Sigmoid colon (tissue), 7 donors: ENCODE measurements around the gene PTCD1. TPM values are rescaled to one million over a fixed set of nuclear protein-coding genes. Genes with fewer than 3 reads are reported as not detected.

Experiments
- DNase-seq: peaks from one replicate; pipeline ENCODE4 v3.0.0-alpha.2; 2019
- H3K27ac ChIP-seq, 4 donors: fragments of 200-600 bp; sonication (generic); one replicate each; pipeline ENCODE4 v1.5.1; 2016 to 2019; ENCODE audit warnings: mild to moderate bottlenecking in 1 of 4
- H3K27me3 ChIP-seq, 3 donors: fragments of 200-600 bp; sonication (generic); one replicate each; pipeline ENCODE4 v1.5.1; 2019; ENCODE audit warnings: mild to moderate bottlenecking in 1 of 3
- H3K36me3 ChIP-seq, 4 donors: fragments of 200-600 bp; sonication (generic); one replicate each; pipeline ENCODE4 v1.5.1; 2016 to 2019
- H3K4me1 ChIP-seq, 4 donors: fragments of 200-600 bp; sonication (generic); one replicate each; pipeline ENCODE4 v1.5.1; 2017 to 2019
- H3K4me3 ChIP-seq, 4 donors: fragments of 200-600 bp; sonication (generic); one replicate each; pipeline ENCODE4 v1.5.1; 2017 to 2019; ENCODE audit warnings: mild to moderate bottlenecking in 2 of 4, moderate library complexity in 1 of 4
- H3K9me3 ChIP-seq, 4 donors: fragments of 200-600 bp in 3 of 4; sonication (generic) in 3 of 4; one replicate each; pipeline versions ENCODE4 v1.5.1 to v1.6.1; 2013 to 2019
- EP300 ChIP-seq, 4 donors: sonication (generic); formaldehyde crosslinking; IDR thresholded peaks; one replicate each; pipeline ENCODE4 v1.6.1; 2017; ENCODE audit warnings: antibody characterized with exemption in 4 of 4
- POLR2A ChIP-seq, 2 donors: fragments of 450-650 bp; IDR thresholded peaks; one replicate each; pipeline ENCODE4 v1.6.1; 2016; ENCODE audit warnings: antibody characterized with exemption in 2 of 2, mild to moderate bottlenecking in 2 of 2, moderate library complexity in 2 of 2
- POLR2AphosphoS5 ChIP-seq, 4 donors: sonication (generic); formaldehyde crosslinking; IDR thresholded peaks; one replicate each; pipeline ENCODE4 v1.6.1; 2017; ENCODE audit warnings: antibody characterized with exemption in 4 of 4
- WGBS, 2 donors: extraction: QIAGEN DNeasy Blood & Tissue Kit; methylation state at CpG; one replicate each; pipeline ENCODE4 v1.1.7; 2013; 5-methylcytosine and 5-hydroxymethylcytosine counted together
- intact Hi-C: fragments of 100-400 bp; cut with DNase I; formaldehyde crosslinking; loops from one replicate; pipeline ENCODE4 v1.15.1; 2023
- polyA plus RNA-seq, 3 donors: library from polyadenylated mRNA; stranded (reverse); fragments of 200-250 nt; gene quantifications; one replicate each; pipeline ENCODE4 v1.2.3, GENCODE V29; 2013
- total RNA-seq, 4 donors: library from RNA; depleted of rRNA; stranded (reverse); fragments of >200 nt; gene quantifications; one replicate each; pipeline ENCODE4 v1.1.0, GENCODE V29; 2016
- TF ChIP-seq, protein P1 (sequence below), 4 experiments: fragments of 450-650 bp in 3 of 4; fragments of 200-600 bp in 1 of 4; IDR thresholded peaks; one replicate each; pipeline ENCODE4 v1.5.1; 2016 to 2019; ENCODE audit warnings: antibody characterized with exemption in 4 of 4, mild to moderate bottlenecking in 3 of 4, moderate library complexity in 2 of 4
- donor health status: healthy with polysubstance abuse.
- donor health status: Bipolar disorder and iron deficiency.
- donor health status: healthy.

The PTCD1 gene
- total and polyA plus RNA-seq, 7 donors: 1.2 to 6.4 (median 5.3) TPM

DNA sequence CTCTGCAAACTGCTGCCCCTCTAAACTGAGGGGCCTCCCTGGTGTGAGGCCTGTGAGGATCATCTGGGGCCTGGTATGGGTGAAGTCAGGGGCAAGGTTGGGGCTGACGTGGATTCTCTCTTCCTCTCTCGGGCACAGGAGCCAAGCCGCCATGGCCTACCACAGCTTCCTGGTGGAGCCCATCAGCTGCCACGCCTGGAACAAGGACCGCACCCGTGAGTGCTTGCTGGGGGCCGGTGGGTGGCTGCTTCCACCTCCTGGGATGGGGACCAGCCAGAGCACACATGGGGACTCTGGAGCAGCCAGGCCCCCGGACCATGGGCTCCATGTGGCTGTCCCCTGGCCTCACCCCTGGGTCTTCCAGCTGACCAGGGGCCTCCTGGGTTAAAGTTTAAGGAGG is 53.0 kb downstream of the PTCD1 start:
- intact Hi-C loops: no loop called here
- peaks cover 0 to 42% (median 17%) of the 10 kb centered on the region in 4 donors for H3K36me3 ChIP-seq
- no peak overlapping the region for H3K4me3 ChIP-seq
- DNase-seq: no peak
- H3K9me3 ChIP-seq: no peaks in the 10 kb centered on the region
- no peak overlapping the region for H3K27ac ChIP-seq
- TF ChIP-seq POLR2A (IDR thresholded peaks at IDR 0.05) (no peak), POLR2AphosphoS5 (IDR thresholded peaks at IDR 0.05) (no peak), EP300 (IDR thresholded peaks at IDR 0.05) (no peak)
- TF ChIP-seq, protein P1, sequence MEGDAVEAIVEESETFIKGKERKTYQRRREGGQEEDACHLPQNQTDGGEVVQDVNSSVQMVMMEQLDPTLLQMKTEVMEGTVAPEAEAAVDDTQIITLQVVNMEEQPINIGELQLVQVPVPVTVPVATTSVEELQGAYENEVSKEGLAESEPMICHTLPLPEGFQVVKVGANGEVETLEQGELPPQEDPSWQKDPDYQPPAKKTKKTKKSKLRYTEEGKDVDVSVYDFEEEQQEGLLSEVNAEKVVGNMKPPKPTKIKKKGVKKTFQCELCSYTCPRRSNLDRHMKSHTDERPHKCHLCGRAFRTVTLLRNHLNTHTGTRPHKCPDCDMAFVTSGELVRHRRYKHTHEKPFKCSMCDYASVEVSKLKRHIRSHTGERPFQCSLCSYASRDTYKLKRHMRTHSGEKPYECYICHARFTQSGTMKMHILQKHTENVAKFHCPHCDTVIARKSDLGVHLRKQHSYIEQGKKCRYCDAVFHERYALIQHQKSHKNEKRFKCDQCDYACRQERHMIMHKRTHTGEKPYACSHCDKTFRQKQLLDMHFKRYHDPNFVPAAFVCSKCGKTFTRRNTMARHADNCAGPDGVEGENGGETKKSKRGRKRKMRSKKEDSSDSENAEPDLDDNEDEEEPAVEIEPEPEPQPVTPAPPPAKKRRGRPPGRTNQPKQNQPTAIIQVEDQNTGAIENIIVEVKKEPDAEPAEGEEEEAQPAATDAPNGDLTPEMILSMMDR (IDR thresholded peaks at IDR 0.05): no peak
- H3K4me1 ChIP-seq: peaks cover 0 to 14% (median 9%) of the 10 kb centered on the region in 4 donors
- 70 to 78% methylated on average over 8 of the region's 8 CpGs for WGBS, 2 donors
- no peaks in the 10 kb centered on the region for H3K27me3 ChIP-seq

DNA sequence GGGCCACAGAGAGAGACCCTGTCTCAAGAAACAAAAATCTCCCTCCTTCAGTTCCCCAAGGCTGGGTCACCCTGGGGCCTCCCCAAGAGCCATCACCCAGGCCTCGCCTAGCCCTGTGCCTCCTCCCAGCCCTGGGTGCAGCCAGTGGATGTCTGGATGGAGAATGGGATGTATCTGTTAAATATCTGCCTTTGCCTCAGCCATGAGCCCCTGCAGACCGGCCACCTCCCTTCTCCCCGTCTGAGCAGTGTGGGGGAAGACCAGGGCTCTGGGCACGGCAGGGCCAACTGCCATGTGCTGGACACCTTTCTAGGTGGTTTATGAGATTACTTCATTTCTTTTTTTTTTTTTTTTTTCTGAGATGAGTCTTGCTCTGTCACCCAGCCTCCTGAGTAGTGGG is 54.1 kb downstream of the PTCD1 start:
- H3K4me1 ChIP-seq: peaks cover 0 to 25% (median 19%) of the 10 kb centered on the region in 4 donors
- H3K36me3 ChIP-seq: peaks cover 0 to 34% (median 11%) of the 10 kb centered on the region in 4 donors
- no peak overlapping the region for H3K27ac ChIP-seq
- no peaks in the 10 kb centered on the region for H3K9me3 ChIP-seq
- no peaks in the 10 kb centered on the region for H3K27me3 ChIP-seq
- TF ChIP-seq POLR2AphosphoS5 (IDR thresholded peaks at IDR 0.05): no peak
- TF ChIP-seq EP300 (IDR thresholded peaks at IDR 0.05): no peak
- no peak for TF ChIP-seq POLR2A (IDR thresholded peaks at IDR 0.05)
- TF ChIP-seq, protein P1 (IDR thresholded peaks at IDR 0.05): no peak
- 91 to 93% methylated on average over 4 of the region's 4 CpGs for WGBS, 2 donors
- intact Hi-C loops: no loop called here
- no peak overlapping the region for H3K4me3 ChIP-seq
- no peak for DNase-seq

DNA sequence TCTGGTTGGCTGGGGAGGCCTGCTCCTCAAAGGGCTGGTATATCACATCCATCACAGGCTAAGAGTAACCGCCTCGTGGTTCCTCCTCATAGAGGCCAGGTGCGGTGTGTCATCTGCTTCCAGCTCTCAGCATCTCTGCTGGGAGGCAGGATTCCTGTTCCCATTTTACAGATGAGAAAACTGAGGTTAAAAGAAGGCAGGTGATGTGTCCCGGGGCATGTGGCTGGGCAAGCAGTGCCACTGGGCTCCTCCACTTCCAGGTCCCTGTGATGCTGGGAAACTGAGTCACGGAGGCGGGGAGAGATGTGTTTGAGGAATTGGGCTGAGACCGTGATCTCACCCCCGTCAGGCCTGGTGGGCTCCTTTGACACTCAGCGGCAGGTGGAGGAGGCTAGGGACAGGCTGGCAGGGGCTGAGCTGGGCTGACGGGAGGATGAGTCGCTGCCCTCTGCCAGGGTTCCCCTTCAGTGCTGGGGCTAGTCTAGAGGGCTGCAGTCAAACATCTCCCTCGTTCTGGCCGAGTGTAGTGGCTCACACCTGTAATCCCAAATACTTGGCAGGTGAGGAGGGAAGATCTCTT is 54.7 kb downstream of the PTCD1 start:
- Histone ChIP-seq H3K27me3 (no peaks in the 10 kb centered on the region), H3K9me3 (no peaks in the 10 kb centered on the region), H3K36me3 (peaks cover 0 to 28% (median 11%) of the 10 kb centered on the region in 4 donors), H3K4me3 (no peak overlapping the region), H3K4me1 (peaks cover 0 to 31% (median 26%) of the 10 kb centered on the region in 4 donors), H3K27ac (no peak overlapping the region)
- TF ChIP-seq POLR2A (IDR thresholded peaks at IDR 0.05): no peak
- no peak for TF ChIP-seq EP300 (IDR thresholded peaks at IDR 0.05)
- TF ChIP-seq, protein P1 (IDR thresholded peaks at IDR 0.05): no peak
- TF ChIP-seq POLR2AphosphoS5 (IDR thresholded peaks at IDR 0.05): no peak
- intact Hi-C loops: no loop called here
- DNase-seq: no peak
- 93% methylated on average over 13 of the region's 13 CpGs for WGBS, 2 donors

DNA sequence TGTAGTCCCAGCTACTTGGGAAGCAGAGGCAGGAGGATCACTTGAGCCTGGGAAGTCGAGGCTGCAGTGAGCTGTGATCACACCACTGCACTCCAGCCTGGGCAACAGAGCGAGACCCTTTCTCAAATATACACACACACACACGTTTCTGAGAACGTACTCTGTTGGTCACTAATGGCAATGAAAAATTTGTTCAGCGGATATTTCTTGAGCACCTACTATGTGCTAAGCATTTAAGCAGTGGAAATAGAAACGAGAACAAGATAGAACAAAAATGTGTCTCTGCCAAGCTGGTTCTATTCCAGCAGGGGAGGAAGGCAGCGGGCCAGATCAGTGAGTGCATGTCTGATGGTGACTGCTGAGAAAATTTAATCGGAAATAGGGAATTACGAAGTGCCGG is 55.4 kb downstream of the PTCD1 start:
- no peaks in the 10 kb centered on the region for H3K9me3 ChIP-seq
- H3K27ac ChIP-seq: no peak overlapping the region
- intact Hi-C loops: no loop called here
- no peak overlapping the region for H3K4me3 ChIP-seq
- no peak for DNase-seq
- H3K4me1 ChIP-seq: peaks cover 0 to 32% (median 27%) of the 10 kb centered on the region in 4 donors
- TF ChIP-seq POLR2A (IDR thresholded peaks at IDR 0.05) (no peak), EP300 (IDR thresholded peaks at IDR 0.05) (no peak), POLR2AphosphoS5 (IDR thresholded peaks at IDR 0.05) (no peak)
- TF ChIP-seq, protein P1 (IDR thresholded peaks at IDR 0.05): no peak
- WGBS, 2 donors: 93 to 94% methylated on average over 10 of the region's 10 CpGs
- no peaks in the 10 kb centered on the region for H3K27me3 ChIP-seq
- peaks cover 0 to 21% (median 9%) of the 10 kb centered on the region in 4 donors for H3K36me3 ChIP-seq

DNA sequence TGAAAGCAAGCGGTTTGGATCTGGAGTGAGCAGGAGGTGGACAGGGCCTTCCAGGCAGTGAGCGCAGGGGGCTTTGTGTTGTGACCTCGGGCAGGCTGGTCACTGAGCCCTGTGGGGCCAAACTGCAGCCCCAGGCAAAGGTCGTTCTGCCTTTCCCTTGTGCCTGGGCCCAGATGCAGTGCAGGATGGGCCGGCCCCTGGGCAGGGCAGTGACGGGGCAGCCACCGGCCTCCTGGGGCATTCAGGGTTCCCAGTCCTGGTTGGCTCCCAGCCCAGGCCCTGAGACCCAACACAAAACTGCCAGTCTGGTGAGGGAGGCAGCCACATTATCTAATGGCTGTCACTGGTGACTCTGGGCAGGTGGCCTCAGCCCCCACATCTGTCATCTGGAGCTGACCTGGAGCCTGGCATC is 56.9 kb downstream of the PTCD1 start:
- WGBS, 2 donors: 82 to 84% methylated on average over 7 of the region's 7 CpGs
- Histone ChIP-seq H3K27me3 (no peaks in the 10 kb centered on the region), H3K4me1 (peaks cover 0 to 32% (median 27%) of the 10 kb centered on the region in 4 donors), H3K9me3 (no peaks in the 10 kb centered on the region), H3K27ac (peak overlapping the region in 1 of 4 donors; percentile 12), H3K4me3 (no peak overlapping the region), H3K36me3 (peaks cover 0 to 6% (median 3%) of the 10 kb centered on the region in 4 donors)
- intact Hi-C loops: no loop called here
- no peak for DNase-seq
- no peak for TF ChIP-seq POLR2AphosphoS5 (IDR thresholded peaks at IDR 0.05)
